Measurements from ENCODE around the gene PER3.

The PER3 gene

DNA sequence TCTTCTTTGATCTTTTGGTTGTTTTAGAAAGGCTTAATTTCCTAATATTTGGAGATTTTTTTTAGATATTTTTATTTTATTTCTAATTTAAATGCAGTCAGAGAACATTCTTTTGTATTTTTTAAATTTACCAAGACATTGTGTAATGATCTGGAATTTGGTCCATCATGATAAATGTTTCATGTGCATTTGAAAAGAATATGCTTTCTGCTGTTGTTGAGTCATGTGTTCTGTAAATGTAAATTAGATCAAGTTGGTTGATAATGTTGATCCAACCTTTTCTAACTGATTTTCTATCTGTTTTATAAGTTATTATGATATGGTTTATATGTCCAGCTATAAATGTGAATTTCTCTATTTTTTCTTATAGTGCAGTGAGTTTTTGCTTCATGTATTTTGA is 48.9 kb downstream of the PER3 start:
- DNase-seq (ENCODE audit: low read depth) = no peak

GRCh38 chr1:7838714-7839113 is 54.6 kb downstream of the PER3 start:
- no peak for DNase-seq (ENCODE audit: low read depth)

GRCh38 chr1:7839526-7839925 is 55.4 kb downstream of the PER3 start:
- no peak for DNase-seq (ENCODE audit: low read depth)

DNA sequence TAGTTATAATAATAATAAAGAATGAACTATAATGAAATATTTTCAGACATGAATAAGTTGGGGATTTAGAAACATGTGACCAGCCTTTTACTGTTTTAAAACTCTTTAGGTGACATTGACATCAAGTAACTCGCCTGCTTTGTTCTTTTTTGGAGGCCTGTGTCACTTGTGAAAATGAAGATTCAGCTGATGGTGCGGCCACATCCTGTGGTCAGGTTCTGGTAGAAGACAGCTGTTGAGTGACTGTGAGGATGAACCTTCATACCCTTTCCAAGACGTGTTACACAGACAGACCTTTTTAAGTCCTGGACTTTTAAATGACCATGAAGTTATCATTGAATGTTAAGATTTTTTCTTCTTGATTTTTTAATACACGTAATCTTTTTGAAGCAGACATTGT is 58.4 kb downstream of the PER3 start:
- no peak for DNase-seq (ENCODE audit: low read depth)

DNA sequence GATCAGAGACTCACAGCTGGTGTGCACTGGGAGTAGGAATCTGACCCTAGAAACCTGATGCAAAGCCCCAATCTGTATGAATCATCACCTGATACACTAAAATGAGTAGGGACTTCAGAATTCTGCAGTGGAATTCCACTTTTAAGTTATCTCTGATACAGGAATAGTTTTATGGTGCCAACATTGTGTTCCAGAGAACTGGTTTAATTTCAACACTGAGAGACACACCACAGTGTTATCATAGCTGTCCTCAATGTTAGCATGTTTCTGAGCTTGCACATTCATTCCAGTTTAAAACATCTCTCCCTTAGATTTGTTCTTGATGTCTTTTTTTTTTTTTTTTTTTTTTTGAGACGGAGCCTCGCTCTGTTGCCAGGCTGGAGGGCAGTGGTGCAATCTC is 61.7 kb downstream of the PER3 start:
- DNase-seq (ENCODE audit: low read depth) = no peak

DNA sequence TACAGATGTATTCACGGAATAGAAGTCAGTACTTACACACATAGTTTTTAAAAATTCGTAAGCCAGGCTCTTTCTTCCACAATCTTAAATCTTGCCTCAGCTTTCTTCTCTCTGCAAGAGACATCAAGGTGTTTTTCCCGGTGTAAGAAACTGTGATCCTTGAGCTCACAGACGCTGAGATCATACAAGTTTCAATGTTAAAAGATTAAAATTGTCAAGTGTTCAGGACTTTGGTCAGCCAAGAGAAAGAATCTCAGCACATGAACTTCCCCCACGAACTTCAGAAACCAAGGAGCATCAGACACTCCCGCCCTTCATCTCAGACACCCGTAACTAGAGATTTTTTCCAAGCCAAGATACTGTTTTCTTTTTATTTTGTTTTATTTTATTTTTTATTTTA is 62.6 kb downstream of the PER3 start:
- no peak for DNase-seq (ENCODE audit: low read depth)

DNA sequence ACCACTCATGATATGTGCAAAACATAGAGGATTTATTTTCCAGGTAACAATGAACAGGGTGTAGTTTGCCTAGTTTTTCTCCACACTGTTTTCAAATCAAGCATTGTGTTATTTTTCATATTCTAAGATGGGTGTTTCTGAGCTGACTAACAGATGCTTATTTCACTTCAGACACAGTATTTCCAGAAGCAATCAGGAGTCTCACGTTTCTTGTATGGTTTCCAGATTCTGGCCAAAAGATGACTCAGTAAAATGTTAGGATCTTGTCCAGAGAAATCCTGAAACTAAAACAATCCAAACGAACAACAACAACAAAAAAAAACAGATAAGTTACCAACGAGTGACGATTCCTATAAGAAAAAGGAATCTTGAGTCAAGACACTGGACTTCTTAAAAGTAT is 63.5 kb downstream of the PER3 start:
- no peak for DNase-seq (ENCODE audit: low read depth)

DNA sequence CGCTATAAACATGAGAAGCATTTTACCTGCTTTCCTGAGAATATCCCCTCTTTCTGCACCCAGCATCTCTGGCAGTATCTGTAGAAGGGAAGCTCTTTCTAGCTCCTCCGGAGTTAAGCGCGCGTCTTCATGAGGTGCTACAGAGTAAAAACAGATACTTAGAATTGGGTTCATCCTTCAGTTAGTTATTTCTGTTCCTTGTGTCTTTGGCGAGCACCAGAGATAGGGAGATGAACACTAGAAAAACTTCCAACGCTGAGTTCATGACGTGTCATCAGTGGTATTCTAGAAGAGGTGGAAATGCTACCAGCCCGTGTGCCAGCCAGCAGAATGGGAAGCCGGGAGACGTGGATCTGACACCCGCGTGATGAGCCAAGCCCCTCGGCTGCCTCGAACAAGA is 66.7 kb downstream of the PER3 start:
- DNase-seq (ENCODE audit: low read depth) = no peak

- DNase-seq (ENCODE audit: low read depth) = no peak
These were observed 69.0 kb downstream of the PER3 start, which contains the start of gene UTS2 for GRCh38 chr1:7852804-7853683. Gene UTS2, minus strand, starts transcription at chr1:7853065. Its CDS starts 62 bp downstream, at chr1:7853003.

DNA sequence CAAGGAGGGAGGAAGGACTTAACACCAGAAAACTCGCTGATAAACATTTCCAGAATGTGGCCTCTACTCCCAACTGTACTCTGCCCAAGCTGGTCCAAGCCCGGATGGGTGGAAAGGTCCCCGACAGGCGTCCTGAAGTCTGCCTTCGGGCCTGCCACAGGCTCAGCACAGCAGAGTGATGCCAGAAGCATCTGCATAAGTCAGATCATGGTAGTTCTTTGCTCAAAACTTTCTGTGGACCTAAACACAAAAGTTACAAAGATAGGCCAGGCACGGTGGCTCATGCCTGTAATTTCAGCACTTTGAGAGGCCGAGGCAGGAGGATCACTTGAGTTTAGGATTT is 69.6 kb downstream of the PER3 start:
- no peak for DNase-seq (ENCODE audit: low read depth)

GRCh38 chr1:7856345-7856744 is 72.3 kb downstream of the PER3 start:
- DNase-seq (ENCODE audit: low read depth) = no peak

- no peak for DNase-seq (ENCODE audit: low read depth)
These were observed 72.9 kb downstream of the PER3 start for GRCh38 chr1:7857000-7857399.

DNA sequence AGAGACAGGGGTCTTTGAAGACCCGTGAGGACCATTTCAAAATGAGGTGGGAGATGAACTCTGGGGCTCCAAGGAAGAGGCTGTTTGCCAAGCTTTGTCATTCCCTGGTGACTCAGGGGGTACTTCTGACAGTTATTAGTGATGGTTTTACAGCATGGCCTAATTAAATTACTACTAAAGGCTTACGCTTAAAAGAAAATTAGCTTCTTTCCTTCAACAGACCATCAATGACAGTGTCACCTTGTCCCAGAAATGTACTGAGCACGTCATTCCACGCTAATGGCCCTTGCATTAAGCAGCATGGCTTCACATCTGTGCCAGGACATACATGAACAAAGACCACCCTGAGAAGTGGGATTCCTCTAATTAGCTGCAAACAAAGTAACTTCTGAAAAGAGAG is 73.9 kb downstream of the PER3 start:
- no peak for DNase-seq (ENCODE audit: low read depth)

GRCh38 chr1:7859406-7859805 is 75.3 kb downstream of the PER3 start:
- DNase-seq (ENCODE audit: low read depth) = no peak

- DNase-seq (ENCODE audit: low read depth) = no peak
These were observed 76.0 kb downstream of the PER3 start for GRCh38 chr1:7860130-7860529.

DNA sequence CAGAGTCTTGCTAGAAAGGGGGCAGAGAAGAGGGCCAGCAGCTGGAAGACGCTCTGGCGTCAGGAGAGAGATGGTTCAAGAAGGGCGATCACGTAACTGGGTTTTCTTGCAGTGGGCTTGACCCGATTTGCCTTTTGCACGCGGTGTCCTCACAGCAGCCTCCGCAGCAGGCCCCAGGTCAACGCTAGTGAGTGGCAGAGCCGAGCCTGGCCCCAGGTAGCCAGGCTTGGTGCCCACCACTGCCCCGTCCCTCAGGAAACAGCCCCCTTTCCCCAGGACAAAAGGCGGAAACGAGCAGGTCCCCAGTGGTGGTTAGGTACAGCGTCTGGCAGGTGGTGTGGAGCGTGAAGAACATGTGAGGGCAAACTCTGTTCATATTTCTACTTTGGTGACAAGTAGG is 77.4 kb downstream of the PER3 start:
- no peak for DNase-seq (ENCODE audit: low read depth)

DNA sequence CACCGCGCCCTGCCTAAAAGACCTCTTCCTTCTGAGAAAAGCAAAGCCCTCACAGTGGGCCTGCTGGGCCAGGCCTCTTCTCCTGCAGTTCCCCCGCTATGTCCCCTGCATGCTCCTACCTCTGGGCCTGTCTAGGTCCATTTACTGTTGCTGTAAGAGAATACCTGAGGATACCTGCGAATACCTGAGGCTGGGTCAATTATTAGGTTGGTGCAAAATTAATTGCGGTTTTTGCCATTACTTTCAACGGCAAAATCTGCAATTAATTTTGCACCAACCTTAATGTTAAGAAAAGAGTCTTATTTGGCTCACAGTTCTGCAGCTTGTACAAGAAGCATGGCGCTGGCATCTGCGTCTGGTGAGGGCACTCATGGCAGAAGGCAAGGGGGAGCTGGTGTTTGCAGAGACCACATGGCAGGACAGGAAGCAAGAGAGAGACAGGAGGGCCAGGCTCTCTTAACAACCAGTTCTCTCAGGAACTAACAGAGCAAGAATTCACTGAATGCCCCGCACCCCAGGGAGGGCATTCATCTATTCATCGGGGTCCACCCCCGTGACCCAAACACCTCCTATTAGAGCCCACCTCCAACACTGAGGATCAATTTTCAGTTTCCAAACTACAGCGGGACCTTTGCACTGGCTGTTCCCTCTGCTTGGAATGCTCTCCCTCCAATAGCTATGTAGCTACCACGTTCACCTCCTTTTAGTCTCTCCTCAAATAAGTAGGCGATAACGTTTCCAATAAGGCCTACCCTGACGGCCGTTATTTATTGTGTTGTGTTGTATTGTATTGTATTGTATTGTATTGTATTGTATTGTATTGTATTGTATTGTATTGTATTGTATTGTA is 78.3 kb downstream of the PER3 start:
- DNase-seq (ENCODE audit: low read depth) = no peak

GRCh38 chr1:7863756-7864328 is 79.8 kb downstream of the PER3 start:
- no peak for DNase-seq (ENCODE audit: low read depth)

- no peak for DNase-seq (ENCODE audit: low read depth)
These were observed 81.9 kb downstream of the PER3 start for GRCh38 chr1:7865978-7866377.

DNA sequence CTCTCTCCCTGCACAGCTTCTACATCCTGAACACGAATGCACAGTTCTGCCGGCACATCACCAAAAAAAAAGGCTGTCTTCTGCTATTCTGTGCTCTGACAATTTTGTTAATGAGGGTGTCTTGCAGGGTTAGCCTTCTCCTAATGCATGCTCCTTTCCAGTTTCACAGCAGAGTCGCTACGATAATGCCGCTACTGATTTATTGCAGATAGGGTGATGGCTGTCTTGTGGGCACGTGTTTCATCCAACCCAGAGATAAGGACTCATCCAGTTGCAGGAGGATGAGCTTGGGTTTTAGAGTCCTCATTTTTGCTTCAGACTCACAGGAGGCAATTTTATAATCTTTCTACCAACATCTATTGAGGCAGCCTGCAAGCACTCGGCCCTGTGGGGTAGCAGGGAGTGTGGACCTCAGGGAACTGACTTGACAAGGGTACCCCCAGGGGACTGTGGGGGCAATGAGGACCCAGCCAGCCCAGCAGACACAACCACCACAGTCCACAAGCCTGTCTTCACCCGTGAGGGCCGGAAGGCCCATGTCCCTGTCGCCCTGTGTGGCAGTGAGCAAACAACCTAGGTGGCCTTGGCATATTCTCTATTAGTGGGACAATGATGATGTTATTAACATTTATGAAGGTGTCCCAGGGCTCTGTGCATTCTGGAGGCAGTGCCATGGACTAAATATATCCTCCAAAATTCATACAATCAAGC is 84.1 kb downstream of the PER3 start:
- no peak for DNase-seq (ENCODE audit: low read depth)

DNA sequence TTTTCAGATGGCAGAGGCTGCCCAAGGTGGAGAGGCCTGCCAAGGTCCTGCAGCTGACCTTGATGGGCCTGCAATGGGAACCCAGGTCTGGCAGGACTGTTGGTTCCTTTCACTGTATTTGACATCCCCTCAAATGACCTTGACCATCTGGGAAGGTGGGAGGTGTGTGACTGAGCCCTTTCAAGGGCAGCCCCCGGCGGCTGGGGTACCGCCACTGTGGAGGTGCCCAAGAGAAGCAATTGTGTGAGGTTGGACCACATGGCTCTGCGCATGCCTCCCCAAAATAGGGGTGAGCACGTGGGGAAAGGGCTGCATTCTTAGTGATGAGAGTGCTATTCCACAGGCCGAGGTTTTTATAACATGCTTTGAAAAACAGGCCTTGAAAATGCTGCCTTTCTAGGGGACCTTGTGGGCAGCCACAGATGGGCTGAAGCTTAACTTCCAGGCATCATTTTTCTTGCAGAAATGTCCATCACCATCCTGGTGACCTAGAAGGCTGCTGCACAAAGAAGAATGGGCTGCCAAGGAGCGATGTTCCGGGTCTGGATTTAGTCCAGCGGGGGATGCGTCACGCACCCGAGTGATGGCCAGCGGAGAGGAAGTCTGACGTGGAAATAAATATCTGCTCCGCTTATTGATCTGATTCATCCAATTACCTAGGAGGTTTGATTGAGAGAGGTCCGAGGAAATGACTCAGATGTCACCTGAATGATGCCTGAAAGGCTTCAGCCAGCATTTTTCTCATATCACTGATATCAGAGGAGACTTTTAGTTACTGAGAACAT is 85.2 kb downstream of the PER3 start:
- no peak for DNase-seq (ENCODE audit: low read depth)
